HL-60 (cell line): ENCODE data around the gene LRRK1.

Source experiments
- DNase-seq, 2 experiments: peaks; one replicate each; pipeline ENCODE4 v3.0.0-alpha.2; 2010 to 2020; ENCODE audit warnings: low read depth in 1 of 2, low spot score in 1 of 2
- H3K27ac ChIP-seq: fragments of 250-450 bp; sonication (Bioruptor Pico); replicated peaks from 2 replicates; pipeline ENCODE4 v1.5.1; 2020; ENCODE audit warnings: mild to moderate bottlenecking, moderate library complexity
- H3K27me3 ChIP-seq: fragments of 250-450 bp; sonication (Bioruptor Pico); 2 replicates; pipeline ENCODE4 v1.5.1; 2021; ENCODE audit warnings: mild to moderate bottlenecking, moderate library complexity; ENCODE audit not compliant: insufficient read depth, poor library complexity, severe bottlenecking
- H3K4me3 ChIP-seq: replicated peaks from 2 replicates; pipeline ENCODE4 v1.5.1; 2011; ENCODE audit warnings: mild to moderate bottlenecking, control low read depth, low read length; ENCODE audit not compliant: insufficient read depth
- CTCF ChIP-seq: IDR thresholded peaks from one replicate; pipeline ENCODE4 v1.5.1; 2011; ENCODE audit warnings: low read length, control low read depth, inconsistent platforms; ENCODE audit not compliant: insufficient read depth
- GABPA ChIP-seq: IDR thresholded peaks from 2 replicates; pipeline ENCODE4 v1.6.1; 2012; ENCODE audit warnings: low read depth
- POLR2AphosphoS5 ChIP-seq: IDR thresholded peaks from 2 replicates; pipeline ENCODE4 v1.6.1; 2012; ENCODE audit warnings: low read depth
- REST ChIP-seq: IDR thresholded peaks from 2 replicates; pipeline ENCODE4 v1.6.1; 2012; ENCODE audit warnings: low read depth; ENCODE audit not compliant: insufficient replicate concordance
- SPI1 ChIP-seq: IDR thresholded peaks from 2 replicates; pipeline ENCODE4 v1.6.1; 2012; ENCODE audit warnings: low read depth, mild to moderate bottlenecking, borderline replicate concordance

Gene LRRK1

GRCh38 chr15:101014921-101015841 lies 96.0 kb downstream of the LRRK1 start:
- TF ChIP-seq CTCF (peak; percentile 86), GABPA (no peak)
- Histone ChIP-seq H3K4me3 (no peak overlapping the region), H3K27me3 (no peaks in the 10 kb centered on the region), H3K27ac (no peak overlapping the region)
- peak; percentile 38 to 61 for DNase-seq

DNA sequence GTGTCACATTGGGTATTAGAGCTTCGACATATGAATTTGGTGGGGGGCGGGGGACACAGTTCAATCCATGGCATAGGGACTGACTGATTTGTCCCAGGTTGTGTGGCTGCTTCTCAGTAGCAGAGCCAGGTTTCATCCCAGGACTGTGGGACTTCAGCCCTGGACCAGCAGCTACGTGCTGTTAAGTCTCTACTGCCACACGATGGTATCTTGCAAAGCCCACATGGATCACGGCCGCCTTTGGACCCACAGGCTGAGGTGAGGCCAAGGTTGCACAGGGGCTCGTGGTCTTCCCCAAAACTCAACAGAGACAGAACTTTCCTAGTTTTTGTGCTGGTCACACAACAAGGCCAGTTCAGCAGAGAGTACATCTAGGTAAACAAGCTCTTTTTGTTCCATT lies 97.4 kb downstream of the LRRK1 start:
- DNase-seq, result no peak
- Histone ChIP-seq H3K4me3 (no peak overlapping the region), H3K27me3 (no peaks in the 10 kb centered on the region), H3K27ac (no peak overlapping the region)
- no peak for TF ChIP-seq POLR2AphosphoS5
- no peak for TF ChIP-seq SPI1
- TF ChIP-seq GABPA, result no peak
- no peak for TF ChIP-seq REST
- TF ChIP-seq CTCF, result no peak

DNA sequence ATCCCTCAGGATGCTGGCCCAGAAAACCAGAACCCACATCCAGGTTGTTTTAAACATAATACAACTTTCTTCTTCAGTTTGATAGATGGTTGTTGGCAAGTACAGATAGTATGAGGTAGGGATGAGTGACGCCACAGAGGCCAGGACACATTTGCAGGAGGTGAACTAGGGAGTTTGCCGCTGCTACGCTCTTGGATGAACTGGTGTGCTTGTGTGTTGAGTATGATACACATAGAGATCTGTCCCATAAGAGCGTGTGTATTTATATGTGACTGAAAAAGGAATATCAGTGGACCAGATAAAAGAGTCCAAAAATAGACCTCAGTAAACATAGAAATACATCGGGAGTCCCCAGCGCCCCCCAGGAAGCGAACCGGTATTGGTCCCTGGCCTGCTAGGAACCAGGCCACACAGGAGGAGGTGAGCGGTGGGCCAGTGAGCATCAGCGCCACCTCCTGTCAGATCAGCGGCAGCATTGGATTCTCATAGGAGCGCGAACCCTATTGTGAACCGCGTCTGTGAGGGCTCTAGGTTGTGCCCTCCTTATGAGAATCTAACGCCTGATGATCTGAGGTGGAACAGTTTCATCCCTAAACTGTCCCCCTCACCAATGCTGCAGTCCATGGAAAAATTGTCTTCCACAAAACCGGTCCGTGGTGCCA lies 98.1 kb downstream of the LRRK1 start:
- TF ChIP-seq CTCF, result no peak
- no peak for TF ChIP-seq SPI1
- H3K27ac ChIP-seq, result no peak overlapping the region
- no peak for DNase-seq

DNA sequence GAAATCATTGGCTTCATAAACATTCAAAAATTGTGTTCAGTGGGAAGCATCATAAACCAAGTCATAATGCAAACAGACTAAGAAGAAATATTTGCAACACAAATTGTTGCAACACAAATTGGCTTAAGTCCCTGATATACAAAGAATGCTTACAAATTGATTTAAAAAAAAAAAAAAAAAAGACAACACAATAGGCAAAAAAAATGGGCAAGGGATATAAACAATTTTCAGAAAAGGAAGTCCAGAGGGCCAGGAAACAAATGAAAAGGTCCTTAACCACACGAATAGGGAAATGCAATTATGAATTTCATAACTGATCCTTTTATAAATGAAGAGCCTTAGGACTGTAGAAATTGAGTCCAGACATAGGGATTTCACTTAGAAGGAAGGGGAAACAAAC lies 98.9 kb downstream of the LRRK1 start:
- no peak for DNase-seq
- H3K27me3 ChIP-seq, result no peaks in the 10 kb centered on the region
- H3K4me3 ChIP-seq, result no peak overlapping the region
- TF ChIP-seq POLR2AphosphoS5 (no peak), SPI1 (peak; percentile 85)
- H3K27ac ChIP-seq, result no peak overlapping the region

More for the DNA sequence above, 98.1 kb downstream of the LRRK1 start:
- Histone ChIP-seq H3K27me3 (no peaks in the 10 kb centered on the region), H3K4me3 (no peak overlapping the region)

GRCh38 chr15:101018450-101018849 lies 99.3 kb downstream of the LRRK1 start:
- DNase-seq, result no peak
- Histone ChIP-seq H3K27me3 (no peaks in the 10 kb centered on the region), H3K4me3 (no peak overlapping the region), H3K27ac (no peak overlapping the region)
- no peak for TF ChIP-seq REST
- no peak for TF ChIP-seq CTCF
